HepG2 (cell line): ENCODE data around the gene MLX. TPM values are rescaled to one million over a fixed set of nuclear protein-coding genes. Genes with fewer than 3 reads are reported as not detected.

ENCODE experiments used
- BATF2 ChIP-seq: sonication (generic); formaldehyde crosslinking; IDR thresholded peaks from 2 replicates; pipeline ENCODE4 v1.8.0; 2022; ENCODE audit warnings: mild to moderate bottlenecking, missing genetic modification reagents, moderate library complexity
- FOXJ3 ChIP-seq: sonication (generic); formaldehyde crosslinking; IDR thresholded peaks from 2 replicates; pipeline ENCODE4 v1.4.0; 2020; ENCODE audit warnings: missing genetic modification reagents, mild to moderate bottlenecking, borderline replicate concordance
- FOXK1 ChIP-seq: sonication (generic); formaldehyde crosslinking; IDR thresholded peaks from 2 replicates; pipeline ENCODE4 v1.4.0; 2020; ENCODE audit warnings: low read depth, missing genetic modification reagents, borderline replicate concordance
- HOMEZ ChIP-seq: IDR thresholded peaks from 2 replicates; pipeline ENCODE4 v1.6.1; 2016; ENCODE audit warnings: low read depth
- NFYC ChIP-seq: IDR thresholded peaks from 2 replicates; pipeline ENCODE4 v1.6.1; 2016; ENCODE audit warnings: missing genetic modification reagents, missing compliant biosample characterization
- PCBP1 ChIP-seq: fragments of 200-400 bp; formaldehyde crosslinking; IDR thresholded peaks from 2 replicates; pipeline ENCODE4 v1.6.1; 2017; ENCODE audit warnings: mild to moderate bottlenecking, low read depth, low read length, borderline replicate concordance
- SMARCE1 ChIP-seq: fragments of 450-650 bp; IDR thresholded peaks from 2 replicates; pipeline ENCODE4 v1.6.1; 2017; ENCODE audit warnings: borderline replicate concordance
- TARDBP ChIP-seq: sonication (generic); formaldehyde crosslinking; IDR thresholded peaks from 2 replicates; pipeline ENCODE4 v1.8.0; 2022; ENCODE audit warnings: mild to moderate bottlenecking, missing genetic modification reagents
- TEAD2 ChIP-seq: sonication (generic); formaldehyde crosslinking; IDR thresholded peaks from 2 replicates; pipeline ENCODE4 v1.9.0; 2021; ENCODE audit warnings: missing genetic modification reagents
- TFAP4 ChIP-seq: sonication (generic); IDR thresholded peaks from 2 replicates; pipeline ENCODE4 v1.6.1; 2016; ENCODE audit warnings: low read depth, borderline replicate concordance
- THAP8 ChIP-seq: sonication (generic); formaldehyde crosslinking; IDR thresholded peaks from 2 replicates; pipeline ENCODE4 v1.5.1; 2020; ENCODE audit warnings: missing genetic modification reagents, mild to moderate bottlenecking, borderline replicate concordance
- ZBTB33 ChIP-seq: sonication (generic); formaldehyde crosslinking; IDR thresholded peaks from 2 replicates; pipeline ENCODE4 v1.4.0; 2020; ENCODE audit warnings: missing genetic modification reagents
- ZBTB34 ChIP-seq: sonication (generic); formaldehyde crosslinking; IDR thresholded peaks from 2 replicates; pipeline ENCODE4 v1.8.0; 2022; ENCODE audit warnings: mild to moderate bottlenecking, missing genetic modification reagents
- ZFAT ChIP-seq: sonication (generic); formaldehyde crosslinking; conservative IDR thresholded peaks from 2 replicates; pipeline ENCODE4 v1.8.1; 2023; ENCODE audit warnings: missing genetic modification reagents, inconsistent platforms
- ZNF264 ChIP-seq: sonication (generic); formaldehyde crosslinking; IDR thresholded peaks from 2 replicates; pipeline ENCODE4 v1.4.0; 2020; ENCODE audit warnings: missing genetic modification reagents
- ZNF546 ChIP-seq: sonication (generic); formaldehyde crosslinking; conservative IDR thresholded peaks from 2 replicates; pipeline ENCODE4 v1.8.1; 2023; ENCODE audit warnings: mild to moderate bottlenecking, missing genetic modification reagents
- ZNF704 ChIP-seq: sonication (generic); formaldehyde crosslinking; IDR thresholded peaks from 2 replicates; pipeline ENCODE4 v1.8.1; 2023; ENCODE audit warnings: mild to moderate bottlenecking, inconsistent platforms, moderate library complexity, missing genetic modification reagents, borderline replicate concordance
- ZNF784 ChIP-seq: sonication (generic); formaldehyde crosslinking; IDR thresholded peaks from 2 replicates; pipeline ENCODE4 v1.5.1; 2020; ENCODE audit warnings: missing genetic modification reagents, mild to moderate bottlenecking, borderline replicate concordance
- polyA plus RNA-seq, 8 experiments: library from polyadenylated mRNA; depleted of rRNA in 3 of 8; stranded (reverse) in 7 of 8; unstranded in 1 of 8; fragments of >200 nt; fragmentation: Illumina TruSeq in 4 of 8; extraction: Trizol in 4 of 8; gene quantifications; 2 replicates each; pipeline versions ENCODE4 v1.2.1 to v1.2.3, GENCODE V29; 2011 to 2016; ENCODE audit warnings: low read depth in 4 of 8, missing spikeins in 1 of 8, mixed read lengths in 1 of 8; ENCODE audit not compliant: insufficient read depth in 1 of 8
- total RNA-seq, 5 experiments: library from RNA; depleted of rRNA; stranded (reverse); fragments of >200 nt; fragmentation: Illumina TruSeq; extraction: Trizol; gene quantifications; 2 replicates each; pipeline ENCODE4 v1.2.3, GENCODE V29; 2016; ENCODE audit warnings: low read depth in 1 of 5

MLX gene
- total and polyA plus RNA-seq, 2 of the 13 experiments (the other 11 are each of a cell fraction or from before 2014, with no cell fraction given) = 38.9 to 74.4 TPM

GRCh38 chr17:42566883-42567573 lies at the start of gene MLX (continued):
- TF ChIP-seq FOXK1 (CRISPR knock-in tag) (peak; percentile 82), ZFAT (CRISPR knock-in tag) (0 out of 2 replicates have a peak, but pooled peaks have one; percentile 0), FOXJ3 (CRISPR knock-in tag) (0 out of 2 replicates have a peak, but pooled peaks have one; percentile 40), ZBTB33 (CRISPR knock-in tag) (no peak), ZNF704 (CRISPR knock-in tag) (peak; percentile 87; the same call in 1 of the 2 replicates), TEAD2 (CRISPR knock-in tag) (no peak), ZBTB34 (CRISPR knock-in tag) (peak; percentile 86), ZNF784 (peak; percentile 90; the same call in 1 of the 2 replicates), NFYC (CRISPR knock-in tag) (peak; percentile 95), PCBP1 (no peak), BATF2 (CRISPR knock-in tag) (peak; percentile 90), SMARCE1 (no peak), ZNF546 (no peak), HOMEZ (CRISPR knock-in tag) (peak; percentile 43; the same call in 1 of the 2 replicates), TARDBP (CRISPR knock-in tag) (peak; percentile 99), TFAP4 (peak; percentile 80; the same call in 1 of the 2 replicates), THAP8 (CRISPR knock-in tag) (peak; percentile 45; the same call in 1 of the 2 replicates), ZNF264 (CRISPR knock-in tag) (no peak)
